Measurements from ENCODE around the gene MYPOP.

MYPOP gene

GRCh38 chr19:45935267-45935666, 32.9 kb upstream of the MYPOP start:
- TF ChIP-seq MYC (IDR thresholded peaks at IDR 0.05; ENCODE audit: low read depth, low read length) (no peak), POLR2A (IDR thresholded peaks at IDR 0.05; ENCODE audit: extremely low read depth, insufficient read length) (no peak), CTCF (IDR thresholded peaks at IDR 0.05; ENCODE audit: low read depth, low read length) (no peak), MAX (IDR thresholded peaks at IDR 0.05; ENCODE audit: low read depth, low read length) (no peak)
- no peak overlapping the region for H3K4me3 ChIP-seq (ENCODE audit: low read depth, low read length)
- no peak for DNase-seq (ENCODE audit: low read depth)

- no peak overlapping the region for H3K4me3 ChIP-seq (ENCODE audit: low read depth, low read length)
- DNase-seq (ENCODE audit: low read depth) = no peak
- TF ChIP-seq MAX (IDR thresholded peaks at IDR 0.05; ENCODE audit: low read depth, low read length) (no peak), MYC (IDR thresholded peaks at IDR 0.05; ENCODE audit: low read depth, low read length) (no peak), POLR2A (IDR thresholded peaks at IDR 0.05; ENCODE audit: extremely low read depth, insufficient read length) (no peak), CTCF (IDR thresholded peaks at IDR 0.05; ENCODE audit: low read depth, low read length) (no peak)
Observed at GRCh38 chr19:45934551-45935230, 32.3 kb upstream of the MYPOP start.

- H3K4me3 ChIP-seq (ENCODE audit: low read depth, low read length) = no peak overlapping the region
- no peak for DNase-seq (ENCODE audit: low read depth)
Observed at GRCh38 chr19:45933759-45934158, 31.3 kb upstream of the MYPOP start.

GRCh38 chr19:45931055-45931454, 28.6 kb upstream of the MYPOP start:
- TF ChIP-seq MYC (IDR thresholded peaks at IDR 0.05; ENCODE audit: low read depth, low read length) = no peak
- no peak for TF ChIP-seq CTCF (IDR thresholded peaks at IDR 0.05; ENCODE audit: low read depth, low read length)
- no peak for TF ChIP-seq MAX (IDR thresholded peaks at IDR 0.05; ENCODE audit: low read depth, low read length)
- TF ChIP-seq POLR2A (IDR thresholded peaks at IDR 0.05; ENCODE audit: extremely low read depth, insufficient read length) = no peak
- no peak for DNase-seq (ENCODE audit: low read depth)
- H3K4me3 ChIP-seq (ENCODE audit: low read depth, low read length) = no peak overlapping the region

More at GRCh38 chr19:45933759-45934158, 31.3 kb upstream of the MYPOP start:
- TF ChIP-seq POLR2A (IDR thresholded peaks at IDR 0.05; ENCODE audit: extremely low read depth, insufficient read length) (no peak), CTCF (IDR thresholded peaks at IDR 0.05; ENCODE audit: low read depth, low read length) (no peak), MAX (IDR thresholded peaks at IDR 0.05; ENCODE audit: low read depth, low read length) (no peak), MYC (IDR thresholded peaks at IDR 0.05; ENCODE audit: low read depth, low read length) (no peak)

- no peak for TF ChIP-seq MYC (IDR thresholded peaks at IDR 0.05; ENCODE audit: low read depth, low read length)
- TF ChIP-seq MAX (IDR thresholded peaks at IDR 0.05; ENCODE audit: low read depth, low read length) = no peak
- TF ChIP-seq POLR2A (IDR thresholded peaks at IDR 0.05; ENCODE audit: extremely low read depth, insufficient read length) = no peak
- no peak for TF ChIP-seq CTCF (IDR thresholded peaks at IDR 0.05; ENCODE audit: low read depth, low read length)
- DNase-seq (ENCODE audit: low read depth) = no peak
- no peak overlapping the region for H3K4me3 ChIP-seq (ENCODE audit: low read depth, low read length)
Observed at GRCh38 chr19:45929247-45929646, 26.8 kb upstream of the MYPOP start.

All from NB4 (cell line).